HepG2 (cell line): ENCODE results near the gene SRR. TPM values are rescaled to one million over a fixed set of nuclear protein-coding genes. Genes with fewer than 3 reads are reported as not detected.

Source experiments
- ATAC-seq: fragments of 200-7000 bp; cut with Tn5 transposase; 3 replicates; pipeline ENCODE4 v1.9.1; 2020; ENCODE audit warnings: mild to moderate bottlenecking, moderate library complexity
- Bru-seq: library from RNA; stranded (reverse); fragments of 400-500 nt; gene quantifications from one replicate; lab custom pipeline; 2021; lab: Mats Ljungman, UMichigan
- BruChase-seq, 2 experiments: library from RNA; stranded (reverse); fragments of 400-500 nt; gene quantifications; one replicate each; lab custom pipeline; 2021; lab: Mats Ljungman, UMichigan
- BruUV-seq: library from RNA; stranded (reverse); fragments of 400-500 nt; replicated peaks from 2 replicates; lab custom pipeline; 2021; lab: Mats Ljungman, UMichigan
- CTCF ChIA-PET: fragments of 300-600 bp; formaldehyde crosslinking; extraction: SDS; loops from one replicate; lab custom pipeline; 2021; ENCODE audit warnings: low total read pairs, inconsistent platforms, low intra/inter-chr PET ratio; lab: Yijun Ruan, JAX
- POLR2A ChIA-PET: fragments of 350-600 bp; sonication (Branson Sonifier 250); formaldehyde crosslinking; loops from one replicate; lab custom pipeline; 2020; ENCODE audit warnings: antibody characterized with exemption, inconsistent platforms; lab: Yijun Ruan, JAX
- DNase-seq: peaks from one replicate; pipeline ENCODE4 v3.0.0-alpha.2; 2015; ENCODE audit warnings: low spot score
- FAIRE-seq: peaks from 3 replicates; lab custom pipeline; 2011; peaks lifted over from hg19 to GRCh38; lab: Jason Lieb, UNC
- H2AFZ ChIP-seq: one replicate; pipeline ENCODE4 v1.6.1; 2011; ENCODE audit warnings: low read length, inconsistent platforms
- H3K27ac ChIP-seq: fragments of 300-600 bp; 3 replicates; pipeline ENCODE4 v1.8.0; 2011; ENCODE audit warnings: mixed run types, mild to moderate bottlenecking, mixed read lengths, low read length, inconsistent platforms; ENCODE audit not compliant: insufficient read depth; ENCODE audit errors: extremely low read length
- H3K27me3 ChIP-seq, 2 experiments: fragments of 200-600 bp in 1 of 2; 2 replicates in 1 of 2; 3 replicates in 1 of 2; pipeline versions ENCODE4 v1.6.0 to v1.8.0; 2011; ENCODE audit warnings: low read length in 2 of 2, mild to moderate bottlenecking in 2 of 2, moderate library complexity in 2 of 2, inconsistent platforms in 1 of 2; ENCODE audit not compliant: insufficient read depth in 2 of 2, control insufficient read depth in 1 of 2
- H3K36me3 ChIP-seq, 2 experiments: fragments of 200-600 bp in 1 of 2; replicated peaks in 1 of 2; 2 replicates in 1 of 2; 3 replicates in 1 of 2; pipeline versions ENCODE4 v1.5.1 to v1.8.0; 2011; ENCODE audit warnings: low read length in 2 of 2, inconsistent platforms in 1 of 2; ENCODE audit not compliant: insufficient read depth in 2 of 2, control insufficient read depth in 1 of 2
- H3K4me1 ChIP-seq: 2 replicates; pipeline ENCODE4 v1.5.1; 2012; ENCODE audit warnings: low read length, inconsistent platforms; ENCODE audit not compliant: insufficient read depth
- H3K4me2 ChIP-seq: 2 replicates; pipeline ENCODE4 v1.6.0; 2011; ENCODE audit warnings: low read depth, low read length, inconsistent platforms
- H3K4me3 ChIP-seq, 3 experiments: fragments of 200-600 bp in 1 of 3; sonication (generic), shearing (Covaris generic) in 1 of 3; replicated peaks in 1 of 3; 2 replicates each; pipeline ENCODE4 v1.5.1; 2011 to 2016; ENCODE audit warnings: low read length in 3 of 3, inconsistent platforms in 2 of 3, low read depth in 2 of 3, mild to moderate bottlenecking in 2 of 3, control low read depth in 1 of 3, mixed read lengths in 1 of 3; ENCODE audit not compliant: insufficient read depth in 1 of 3
- H3K79me2 ChIP-seq: one replicate; pipeline ENCODE4 v1.6.1; 2011; ENCODE audit warnings: low read length, inconsistent platforms; ENCODE audit not compliant: insufficient read depth
- H3K9ac ChIP-seq: 2 replicates; pipeline ENCODE4 v1.6.0; 2011; ENCODE audit warnings: mild to moderate bottlenecking, low read depth, low read length, inconsistent platforms; ENCODE audit not compliant: insufficient read depth
- H3K9me3 ChIP-seq: 2 replicates; pipeline ENCODE4 v1.5.1; 2012; ENCODE audit warnings: mild to moderate bottlenecking, low read length
- H4K20me1 ChIP-seq: 2 replicates; pipeline ENCODE4 v1.6.0; 2011; ENCODE audit warnings: inconsistent platforms, mild to moderate bottlenecking, low read length, moderate library complexity; ENCODE audit not compliant: insufficient read depth
- FOXM1 ChIP-seq: sonication (generic); formaldehyde crosslinking; IDR thresholded peaks from 2 replicates; pipeline ENCODE4 v1.5.0; 2020; ENCODE audit warnings: missing genetic modification reagents
- HNF4G ChIP-seq, 2 experiments: sonication (generic) in 1 of 2; formaldehyde crosslinking in 1 of 2; IDR thresholded peaks; 2 replicates each; pipeline versions ENCODE4 v1.4.0 to v1.6.1; 2011 to 2020; ENCODE audit warnings: borderline replicate concordance in 2 of 2, low read depth in 2 of 2, mild to moderate bottlenecking in 2 of 2, low read length in 1 of 2, missing genetic modification reagents in 1 of 2, moderate library complexity in 1 of 2
- SIX1 ChIP-seq: sonication (generic); formaldehyde crosslinking; IDR thresholded peaks from 2 replicates; pipeline ENCODE4 v1.4.0; 2020; ENCODE audit warnings: missing genetic modification reagents, borderline replicate concordance
- SOX13 ChIP-seq, 3 experiments: fragments of 450-650 bp in 1 of 3; sonication (generic) in 1 of 3; formaldehyde crosslinking in 1 of 3; IDR thresholded peaks in 2 of 3; conservative IDR thresholded peaks in 1 of 3; 2 replicates each; pipeline versions ENCODE4 v1.5.0 to v1.6.1; 2016 to 2020; ENCODE audit warnings: antibody characterized with exemption in 1 of 3, mild to moderate bottlenecking in 1 of 3, missing compliant biosample characterization in 1 of 3, missing genetic modification reagents in 1 of 3, moderate library complexity in 1 of 3
- ZNF572 ChIP-seq: sonication (generic); formaldehyde crosslinking; IDR thresholded peaks from 2 replicates; pipeline ENCODE4 v1.5.1; 2020; ENCODE audit warnings: mild to moderate bottlenecking, missing genetic modification reagents
- ZNF691 ChIP-seq: sonication (generic); formaldehyde crosslinking; IDR thresholded peaks from 2 replicates; pipeline ENCODE4 v1.4.0; 2020; ENCODE audit warnings: missing genetic modification reagents, low read depth, mild to moderate bottlenecking, borderline replicate concordance
- ZNF850 ChIP-seq: sonication (generic); formaldehyde crosslinking; conservative IDR thresholded peaks from 2 replicates; pipeline ENCODE4 v1.9.0; 2021; ENCODE audit warnings: mild to moderate bottlenecking, missing genetic modification reagents
- WGBS: methylation state at CpG from one replicate; pipeline ENCODE4 v1.1.6; 2017; ENCODE audit warnings: low lambda C conversion rate; 5-methylcytosine and 5-hydroxymethylcytosine counted together
- in situ Hi-C: cut with HindIII; loops from 2 replicates; pipeline ENCODE4 v1.10.0; 2017; ENCODE audit warnings: low pct_unique_long_range_greater_than_20kb; ENCODE audit not compliant: extremely low pct_ligation_motif_present
- intact Hi-C: fragments of 100-400 bp; cut with micrococcal nuclease; formaldehyde crosslinking; loops from one replicate; pipeline ENCODE4 v1.10.0; 2022; ENCODE audit not compliant: unreplicated experiment
- long read RNA-seq, 2 experiments: library from RNA in 1 of 2; library from polyadenylated mRNA in 1 of 2; stranded (forward) in 1 of 2; unstranded in 1 of 2; transcript quantifications; one replicate each; pipeline ENCODE4 v2.0.0, GENCODE V29; 2019 to 2022
- polyA minus RNA-seq, 3 experiments: library from RNA; depleted of rRNA, polyadenylated mRNA; stranded (reverse); fragments of >200 nt; gene quantifications; 2 replicates each; pipeline ENCODE4 v1.2.3, GENCODE V29; 2011; ENCODE audit warnings: low replicate concordance in 1 of 3
- polyA plus RNA-seq, 8 experiments: library from polyadenylated mRNA; depleted of rRNA in 3 of 8; stranded (reverse) in 7 of 8; unstranded in 1 of 8; fragments of >200 nt; fragmentation: Illumina TruSeq in 4 of 8; extraction: Trizol in 4 of 8; gene quantifications; 2 replicates each; pipeline versions ENCODE4 v1.2.1 to v1.2.3, GENCODE V29; 2011 to 2016; ENCODE audit warnings: low read depth in 4 of 8, missing spikeins in 1 of 8, mixed read lengths in 1 of 8; ENCODE audit not compliant: insufficient read depth in 1 of 8
- total RNA-seq, 5 experiments: library from RNA; depleted of rRNA; stranded (reverse); fragments of >200 nt; fragmentation: Illumina TruSeq; extraction: Trizol; gene quantifications; 2 replicates each; pipeline ENCODE4 v1.2.3, GENCODE V29; 2016; ENCODE audit warnings: low read depth in 1 of 5
- TF ChIP-seq, protein P1 (sequence below): sonication (generic); formaldehyde crosslinking; IDR thresholded peaks from 2 replicates; pipeline ENCODE4 v1.5.0; 2020; ENCODE audit warnings: mild to moderate bottlenecking, missing genetic modification reagents
- TF ChIP-seq, protein P2 (sequence below): sonication (generic); formaldehyde crosslinking; IDR thresholded peaks from 2 replicates; pipeline ENCODE4 v1.4.0; 2020; ENCODE audit warnings: missing genetic modification reagents

The SRR gene, protein sequence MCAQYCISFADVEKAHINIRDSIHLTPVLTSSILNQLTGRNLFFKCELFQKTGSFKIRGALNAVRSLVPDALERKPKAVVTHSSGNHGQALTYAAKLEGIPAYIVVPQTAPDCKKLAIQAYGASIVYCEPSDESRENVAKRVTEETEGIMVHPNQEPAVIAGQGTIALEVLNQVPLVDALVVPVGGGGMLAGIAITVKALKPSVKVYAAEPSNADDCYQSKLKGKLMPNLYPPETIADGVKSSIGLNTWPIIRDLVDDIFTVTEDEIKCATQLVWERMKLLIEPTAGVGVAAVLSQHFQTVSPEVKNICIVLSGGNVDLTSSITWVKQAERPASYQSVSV
- 3.6 and 8.5 TPM in 2 replicates for total RNA-seq (2016; rRNA removed; fragmentation: Illumina TruSeq; extraction: Trizol)
- 1.7 and 4.0 TPM in 2 replicates for total RNA-seq (2016; cell fraction: cytosol; rRNA removed; fragmentation: Illumina TruSeq; extraction: Trizol; ENCODE audit: low read depth)
- 5.4 and 6.1 TPM in 2 replicates for total RNA-seq (2016; cell fraction: insoluble cytoplasmic fraction; rRNA removed; fragmentation: Illumina TruSeq; extraction: Trizol)
- 1.9 and 2.4 TPM in 2 replicates for total RNA-seq (2016; cell fraction: membrane; rRNA removed; fragmentation: Illumina TruSeq; extraction: Trizol)
- 2.2 and 2.6 TPM in 2 replicates for total RNA-seq (2016; cell fraction: nucleus; rRNA removed; fragmentation: Illumina TruSeq; extraction: Trizol)
- 6.3 and 7.8 TPM in 2 replicates for polyA plus RNA-seq (2011; rRNA removed)
- 4.6 and 6.7 TPM in 2 replicates for polyA plus RNA-seq (2011; cell fraction: cytosol; rRNA removed)
- polyA plus RNA-seq (2011; cell fraction: nucleus; rRNA removed) = 0.76 and 1.3 TPM in 2 replicates
- 6.7 and 10.7 TPM in 2 replicates for polyA plus RNA-seq (2012)
- polyA plus RNA-seq (2016; cell fraction: cytosol; fragmentation: Illumina TruSeq; extraction: Trizol; ENCODE audit: low read depth) = 1.5 and 2.2 TPM in 2 replicates
- polyA plus RNA-seq (2016; cell fraction: insoluble cytoplasmic fraction; fragmentation: Illumina TruSeq; extraction: Trizol; ENCODE audit: low read depth) = 5.5 and 6.6 TPM in 2 replicates
- 1.6 and 2.8 TPM in 2 replicates for polyA plus RNA-seq (2016; cell fraction: membrane; fragmentation: Illumina TruSeq; extraction: Trizol; ENCODE audit: low read depth)
- polyA plus RNA-seq (2016; cell fraction: nucleus; fragmentation: Illumina TruSeq; extraction: Trizol; ENCODE audit: insufficient read depth, low read depth) = 2.5 and 4.3 TPM in 2 replicates
- 3.6 and 8.4 TPM in 2 replicates for polyA minus RNA-seq (2011; rRNA and poly(A)+ RNA removed; ENCODE audit: low replicate concordance)
- polyA minus RNA-seq (2011; cell fraction: cytosol; rRNA and poly(A)+ RNA removed) = 4.0 and 4.8 TPM in 2 replicates
- 2.6 and 2.7 TPM in 2 replicates for polyA minus RNA-seq (2011; cell fraction: nucleus; rRNA and poly(A)+ RNA removed)
- percentile 42 among the genes with signal in this experiment for Bru-seq, nascent RNA
- BruChase-seq, experiment 1, labeled RNA remaining after a 6-hour chase = percentile 41 among the genes with signal in this experiment
- percentile 39 among the genes with signal in this experiment for BruChase-seq, experiment 2, labeled RNA remaining after a 2-hour chase
- long read RNA-seq, experiment 1, transcript SRR-201 (8 exons, 2,728 nt) = major isoform, 10 of 13 reads
- long read RNA-seq, experiment 1, partial matches to known transcripts = 2 of 13 reads
- long read RNA-seq, experiment 1, other reads (novel, unspliced or antisense) = 1 of 13 reads
- long read RNA-seq, experiment 2, partial matches to known transcripts = 1 of 6 reads
- long read RNA-seq, experiment 2, other reads (novel, unspliced or antisense) = 2 of 6 reads

DNA sequence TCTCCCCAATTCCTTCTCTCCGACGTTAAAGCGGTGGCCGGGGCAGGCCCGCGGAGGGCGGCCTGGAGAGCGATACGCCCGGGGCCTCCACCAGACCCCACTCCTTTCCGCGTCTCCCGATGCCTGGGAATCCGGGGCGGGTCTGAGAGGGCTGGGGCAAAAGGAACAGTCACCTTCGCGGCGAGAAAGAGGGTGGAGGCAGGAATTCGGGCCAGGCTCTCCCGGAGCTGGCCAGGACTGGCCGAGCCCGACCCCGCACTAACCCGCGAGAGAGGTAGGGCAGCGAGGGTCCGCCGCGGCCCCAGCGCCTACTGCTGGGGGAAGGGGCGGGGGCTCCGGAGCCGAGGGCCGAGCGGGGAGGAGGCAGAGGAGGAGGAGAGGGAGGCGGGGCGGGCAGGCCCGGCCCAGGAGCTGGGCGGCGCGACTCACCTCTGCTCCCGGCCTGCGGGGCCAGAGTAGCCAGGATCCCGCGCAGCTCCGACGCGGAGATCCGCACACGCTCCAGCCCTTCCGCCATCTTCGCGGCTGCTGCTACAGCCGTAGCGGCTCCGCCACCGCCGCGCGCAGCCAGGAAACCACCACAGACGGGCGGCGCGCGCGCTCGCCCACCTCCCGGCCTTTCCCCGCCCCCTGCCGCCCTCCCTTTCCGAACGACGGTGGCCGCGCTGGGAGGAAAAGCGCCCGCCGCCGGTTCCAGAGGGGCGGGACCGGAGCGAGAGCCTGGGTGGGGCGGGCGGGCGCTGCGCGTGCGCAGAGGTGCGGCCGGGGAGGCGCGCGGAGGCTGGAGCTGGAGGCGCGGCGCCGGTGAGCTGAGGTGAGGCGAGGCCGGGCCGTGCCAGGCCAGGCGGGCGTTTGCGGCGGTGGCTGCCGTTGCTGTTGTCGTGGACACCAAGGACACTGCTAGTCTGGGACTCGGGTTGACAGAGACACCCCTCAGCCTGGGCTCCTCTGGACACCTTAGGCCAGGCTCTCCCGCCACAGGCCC lies at the start of gene SRR, which contains the start of gene SMG6:
Gene SRR, plus strand, starts transcription at position 747 of the 985 bp plus-strand sequence. CDS start 11,611 bp downstream, outside the sequence.
Gene SMG6, minus strand, starts transcription at position 582 of the 985 bp plus-strand sequence. Its CDS starts 65 bp downstream, at position 517.
- in situ Hi-C loops (no loop called here), intact Hi-C loops (no loop called here)
- no TSS peak for BruUV-seq
- ChIA-PET CTCF (no interaction called here), POLR2A (interaction anchor here (0.6 to 3.0 kb wide), 8 partner anchors 11 to 262 kb away, joined by 3 to 23 read pairs (median 4); partner anchors contain the start of genes HIC1, METTL16, OVCA2 and SGSM2)
- DNase-seq = peak; percentile 74
- FAIRE-seq = no peak
- peaks cover 19% of the 10 kb centered on the region for H3K79me2 ChIP-seq
- H4K20me1 ChIP-seq = 0 out of 2 replicates have a peak, but pooled peaks cover 3% of the 10 kb centered on the region
- peak; percentile 95 for ATAC-seq
- peak within 1 kb of the TSS; percentile 81 for H3K4me2 ChIP-seq
- H3K27me3 ChIP-seq = no peaks in the 10 kb centered on the region; a peak in 1 of 5 replicates
- H3K9ac ChIP-seq = peak within 1 kb of the TSS; percentile 91
- H3K36me3 ChIP-seq = peaks cover 6 to 17% of the 10 kb centered on the region in 2 experiments; a peak in 3 of 5 replicates
- WGBS = 0% methylated on average over 24 of the region's 108 CpGs
- H3K4me3 ChIP-seq = peak within 1 kb of the TSS; percentile 75 to 92 (median 91)
- H2AFZ ChIP-seq = no peak within 1 kb of the TSS
- no peaks in the 10 kb centered on the region for H3K9me3 ChIP-seq
- peaks cover 25% of the 10 kb centered on the region for H3K4me1 ChIP-seq
- peak within 1 kb of the TSS; percentile 92 for H3K27ac ChIP-seq
- TF ChIP-seq FOXM1 (CRISPR knock-in tag) (peak; percentile 8; the same call in 1 of the 2 replicates), HNF4G (IDR thresholded peaks at IDR 0.05; ENCODE audit: borderline replicate concordance, low read depth, low read length) (no peak), HNF4G (CRISPR knock-in tag; IDR thresholded peaks at IDR 0.05; ENCODE audit: borderline replicate concordance, low read depth) (peak; percentile 30; the same call in 1 of the 2 replicates), SOX13 (IDR thresholded peaks at IDR 0.05) (peak; percentile 10; the same call in 1 of the 2 replicates), SOX13 (CRISPR knock-in tag; conservative IDR thresholded peaks at IDR 0.05 in 1 of 2, IDR thresholded peaks at IDR 0.05 in 1 of 2) (no peak; a peak in 1 of 4 replicates), ZNF572 (CRISPR knock-in tag) (no peak), SIX1 (CRISPR knock-in tag) (no peak), ZNF850 (no peak), ZNF691 (0 out of 2 replicates have a peak, but pooled peaks have one; percentile 34)
- TF ChIP-seq, protein P1, sequence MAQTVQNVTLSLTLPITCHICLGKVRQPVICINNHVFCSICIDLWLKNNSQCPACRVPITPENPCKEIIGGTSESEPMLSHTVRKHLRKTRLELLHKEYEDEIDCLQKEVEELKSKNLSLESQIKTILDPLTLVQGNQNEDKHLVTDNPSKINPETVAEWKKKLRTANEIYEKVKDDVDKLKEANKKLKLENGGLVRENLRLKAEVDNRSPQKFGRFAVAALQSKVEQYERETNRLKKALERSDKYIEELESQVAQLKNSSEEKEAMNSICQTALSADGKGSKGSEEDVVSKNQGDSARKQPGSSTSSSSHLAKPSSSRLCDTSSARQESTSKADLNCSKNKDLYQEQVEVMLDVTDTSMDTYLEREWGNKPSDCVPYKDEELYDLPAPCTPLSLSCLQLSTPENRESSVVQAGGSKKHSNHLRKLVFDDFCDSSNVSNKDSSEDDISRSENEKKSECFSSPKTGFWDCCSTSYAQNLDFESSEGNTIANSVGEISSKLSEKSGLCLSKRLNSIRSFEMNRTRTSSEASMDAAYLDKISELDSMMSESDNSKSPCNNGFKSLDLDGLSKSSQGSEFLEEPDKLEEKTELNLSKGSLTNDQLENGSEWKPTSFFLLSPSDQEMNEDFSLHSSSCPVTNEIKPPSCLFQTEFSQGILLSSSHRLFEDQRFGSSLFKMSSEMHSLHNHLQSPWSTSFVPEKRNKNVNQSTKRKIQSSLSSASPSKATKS = no peak
- TF ChIP-seq, protein P2, sequence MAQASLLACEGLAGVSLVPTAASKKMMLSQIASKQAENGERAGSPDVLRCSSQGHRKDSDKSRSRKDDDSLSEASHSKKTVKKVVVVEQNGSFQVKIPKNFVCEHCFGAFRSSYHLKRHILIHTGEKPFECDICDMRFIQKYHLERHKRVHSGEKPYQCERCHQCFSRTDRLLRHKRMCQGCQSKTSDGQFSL (CRISPR knock-in tag) = no peak
